ENCODE results near the gene TTBK2.

- TF ChIP-seq EP300 (IDR thresholded peaks at IDR 0.05; ENCODE audit: borderline replicate concordance), result no peak
- no peak for TF ChIP-seq RAD21 (IDR thresholded peaks at IDR 0.05; ENCODE audit: low read depth)
- no peak for TF ChIP-seq USF1 (IDR thresholded peaks at IDR 0.05)
- TF ChIP-seq MAX (IDR thresholded peaks at IDR 0.05), result no peak
- no peak for TF ChIP-seq YY1 (IDR thresholded peaks at IDR 0.05; ENCODE audit: low read depth)
- no peak for TF ChIP-seq CREB1 (IDR thresholded peaks at IDR 0.05; ENCODE audit: low read depth)
These were observed 66.0 kb downstream of the TTBK2 start for GRCh38 chr15:42854576-42854975.

All from Ishikawa (cell line).